Stimulated activated CD4-positive, alpha-beta T cell treated with anti-CD3 and anti-CD28 coated beads, Interleukin-4, amount 100 ng/mL, for 24 hours (primary cell): ENCODE measurements around the gene TMEM135.
A peak's percentile ranks its signal among the peaks of the same experiment; 100 is the strongest.
"Not testable (repeated sequence)": the region's sequence is repeated elsewhere in the genome, so short reads cannot be mapped to it uniquely, and the experiment has no call there.

Experiments used
- DNase-seq: peaks from one replicate; pipeline ENCODE4 v3.0.0-alpha.2; 2020

Gene TMEM135

DNA sequence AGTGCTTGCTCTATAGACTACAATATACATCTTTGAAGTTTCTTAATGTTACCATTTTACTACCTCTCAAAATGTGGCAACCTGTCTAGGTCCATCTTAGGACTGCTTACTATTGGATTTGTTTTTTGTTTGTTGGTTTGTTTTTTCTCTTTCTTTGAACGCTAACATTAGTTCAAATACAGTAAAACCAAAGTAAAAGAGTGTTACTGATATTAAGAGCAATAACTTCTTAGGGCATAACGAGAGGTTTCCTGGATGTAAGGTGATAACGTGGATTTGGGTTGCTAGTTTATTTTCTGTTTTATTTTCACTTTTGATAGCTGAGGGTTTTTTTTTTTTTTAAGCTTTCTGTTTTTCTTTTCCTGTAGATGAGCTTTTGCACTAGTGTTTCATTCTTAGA lies 43.6 kb downstream of the TMEM135 start:
- DNase-seq = no peak

GRCh38 chr11:87082590-87082989 lies 44.9 kb downstream of the TMEM135 start:
- no peak for DNase-seq

- DNase-seq = no peak
Observed at GRCh38 chr11:87083029-87083428, 45.3 kb downstream of the TMEM135 start.

- no peak for DNase-seq
Observed at GRCh38 chr11:87092159-87092558, 54.4 kb downstream of the TMEM135 start.

- no peak for DNase-seq
Observed at GRCh38 chr11:87092567-87092966, 54.8 kb downstream of the TMEM135 start.

DNA sequence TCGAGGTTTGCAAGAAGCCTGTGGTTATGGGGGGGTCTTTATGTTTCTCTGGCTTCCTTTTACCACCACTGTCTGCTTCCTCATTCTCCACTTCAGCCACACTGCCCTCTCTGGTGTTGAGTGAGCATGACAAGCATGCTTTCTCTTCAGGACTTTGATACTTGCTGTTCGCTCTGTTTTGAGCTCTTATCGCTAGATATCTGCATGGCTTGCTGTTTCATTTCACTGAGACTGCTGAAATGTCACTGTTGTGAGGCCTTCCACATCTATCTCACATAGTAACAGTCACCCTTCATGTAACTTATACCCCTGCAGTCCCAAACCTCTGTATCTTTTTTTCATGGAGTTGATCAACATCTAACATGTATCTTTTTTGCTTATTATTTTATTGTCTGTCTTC lies 59.8 kb downstream of the TMEM135 start:
- peak; percentile 27 for DNase-seq

DNA sequence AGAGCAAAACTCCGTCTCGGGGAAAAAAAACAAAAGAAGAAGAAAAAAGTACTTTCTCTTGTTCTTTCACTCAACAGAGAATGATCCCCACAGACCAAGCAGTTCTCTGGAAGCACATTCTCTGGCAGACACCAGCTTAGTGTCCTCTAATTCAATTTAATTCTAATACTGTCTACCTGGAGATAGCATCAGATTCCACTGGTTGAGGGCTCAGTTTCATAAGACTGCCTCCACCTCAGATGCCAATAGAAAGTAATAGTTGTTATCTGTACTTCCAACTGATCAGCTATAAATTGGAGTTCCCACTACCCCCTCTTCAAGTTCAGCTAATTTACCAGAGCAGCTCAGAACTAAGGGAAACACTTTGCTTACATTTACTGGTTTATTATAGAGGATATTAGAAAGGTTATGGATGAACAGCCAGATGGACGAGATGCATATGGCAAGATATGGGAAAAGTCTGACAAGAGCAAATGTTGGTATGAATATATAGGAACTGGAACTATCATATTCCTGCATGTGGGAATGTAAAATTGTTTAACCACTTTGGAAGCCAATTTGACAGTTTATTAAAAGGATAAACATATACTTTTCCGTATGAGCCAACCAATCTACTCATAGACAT lies 64.3 kb downstream of the TMEM135 start:
- no peak for DNase-seq

DNA sequence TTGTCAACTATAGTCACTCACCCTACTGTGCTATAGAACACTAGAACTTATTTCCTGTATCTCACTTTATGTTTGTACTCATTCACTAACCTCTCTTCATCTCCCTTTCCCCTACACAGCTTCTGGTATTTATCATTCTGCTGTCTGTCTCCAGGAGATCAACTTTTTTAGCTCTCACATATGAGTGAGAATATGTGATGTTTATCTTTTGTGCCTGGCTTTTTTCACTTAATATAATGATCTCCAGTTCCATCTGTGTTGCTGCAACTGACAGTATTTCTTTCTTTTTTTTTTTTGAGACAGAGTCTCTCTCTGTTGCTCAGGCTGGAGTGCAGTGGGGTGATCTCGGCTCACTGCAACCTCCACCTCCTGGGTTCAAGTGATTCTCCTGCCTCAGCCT lies 68.1 kb downstream of the TMEM135 start:
- not testable (repeated sequence) for DNase-seq

- DNase-seq = not testable (repeated sequence)
Observed at GRCh38 chr11:87107379-87107778, 69.6 kb downstream of the TMEM135 start.

GRCh38 chr11:87110443-87111131 lies 72.9 kb downstream of the TMEM135 start:
- DNase-seq = no peak

- no peak for DNase-seq
Observed at GRCh38 chr11:87114093-87114492, 76.4 kb downstream of the TMEM135 start.

GRCh38 chr11:87116185-87116584 lies 78.5 kb downstream of the TMEM135 start:
- DNase-seq = no peak

- no peak for DNase-seq
Observed at GRCh38 chr11:87120937-87121336, 83.2 kb downstream of the TMEM135 start.

DNA sequence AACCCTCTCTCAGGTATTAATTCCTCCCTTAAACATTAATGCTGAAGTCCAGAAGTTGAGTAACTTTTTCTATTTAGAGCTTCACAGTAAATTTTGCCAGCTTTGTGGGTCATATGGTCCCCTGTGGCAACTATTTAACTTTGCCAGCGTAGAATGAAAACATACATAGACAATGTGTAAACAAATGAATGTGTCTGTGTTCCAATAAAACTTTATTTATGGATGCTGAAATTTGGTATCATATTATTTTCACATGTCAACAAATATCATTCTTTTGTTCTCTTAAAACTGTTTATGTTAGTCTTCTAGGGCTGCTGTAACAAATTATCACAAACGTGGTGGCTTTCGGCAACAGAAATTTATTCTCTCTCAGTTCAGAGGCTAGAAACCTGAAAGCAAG lies 85.1 kb downstream of the TMEM135 start:
- no peak for DNase-seq

DNA sequence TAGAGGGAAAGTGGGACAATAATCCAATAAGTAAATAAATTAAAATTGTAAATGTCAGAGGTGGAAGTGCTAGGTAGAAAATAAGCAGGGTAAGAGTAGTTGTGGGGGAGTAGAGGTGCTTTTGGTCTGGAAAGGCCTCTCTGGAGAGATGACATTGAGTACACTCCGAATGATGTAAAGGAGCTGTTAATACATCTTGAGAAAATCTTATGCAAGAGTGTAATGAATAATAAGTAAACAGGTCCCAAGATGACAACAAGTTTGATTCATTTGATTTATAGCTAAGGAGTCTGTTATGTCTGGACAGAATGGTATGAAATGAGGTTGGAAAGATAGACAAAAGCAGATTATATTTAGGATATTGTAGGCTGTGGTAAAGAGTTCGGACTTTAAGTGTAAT lies 87.5 kb downstream of the TMEM135 start:
- no peak for DNase-seq

DNA sequence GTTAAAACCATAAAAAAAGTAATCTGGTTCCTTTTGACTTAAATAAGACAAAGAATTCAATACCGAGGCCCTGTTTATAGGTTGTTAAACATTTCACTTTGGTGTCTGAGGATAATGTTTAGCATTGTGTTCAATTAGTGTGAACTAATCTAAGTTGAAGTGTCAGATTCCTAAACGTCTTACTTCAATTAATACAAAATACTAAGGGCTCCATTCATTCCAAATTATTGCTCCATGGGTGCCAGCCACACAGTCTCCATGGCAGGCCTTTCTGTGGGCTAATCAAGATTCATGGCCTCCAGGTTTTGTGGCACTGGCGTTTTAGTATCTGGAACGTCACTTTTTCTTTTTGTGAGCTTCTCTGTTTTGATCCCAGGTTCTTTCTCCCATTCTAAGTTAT lies 89.4 kb downstream of the TMEM135 start:
- DNase-seq = no peak

DNA sequence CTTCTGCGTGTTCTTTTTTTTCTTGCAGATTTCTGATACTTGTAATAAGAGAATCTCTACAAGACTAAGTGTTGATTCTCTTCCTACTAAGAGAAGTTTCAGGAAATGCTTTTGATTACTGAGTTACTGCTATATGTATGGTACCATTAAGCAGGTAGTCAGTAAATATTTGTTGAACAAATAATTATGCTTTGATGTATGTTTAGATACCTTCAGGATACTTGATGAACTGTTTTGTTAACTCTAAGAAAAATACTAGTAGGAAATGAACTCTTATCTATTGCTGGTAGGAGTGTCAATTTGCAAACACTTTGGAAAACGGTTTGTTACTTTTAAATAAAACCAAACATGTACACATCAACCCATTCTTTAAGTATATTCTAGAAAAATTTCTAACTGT lies 90.6 kb downstream of the TMEM135 start:
- no peak for DNase-seq

GRCh38 chr11:87134524-87135106 lies 96.9 kb downstream of the TMEM135 start:
- DNase-seq = no peak

- DNase-seq = no peak
Observed at GRCh38 chr11:87136236-87136635, 98.5 kb downstream of the TMEM135 start.

- no peak for DNase-seq
Observed at GRCh38 chr11:87137711-87138110, 100.0 kb downstream of the TMEM135 start.

DNA sequence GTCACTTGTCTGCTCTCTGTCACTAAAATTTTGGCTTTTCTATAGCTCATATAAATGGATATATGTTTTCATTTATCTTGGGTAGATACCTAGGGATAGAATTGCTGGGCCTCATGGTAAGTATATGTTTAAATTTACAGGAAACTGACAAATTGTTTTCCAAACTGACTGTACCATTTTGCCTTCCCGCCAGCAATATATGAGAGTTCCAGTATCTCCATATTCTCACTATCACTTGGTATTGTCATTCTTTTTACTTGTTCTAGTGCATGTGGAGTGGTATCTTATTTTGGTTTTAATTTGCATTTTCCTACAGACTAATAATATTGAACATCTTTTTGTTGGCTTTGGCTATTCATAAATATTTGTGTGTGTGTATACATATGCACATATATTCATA lies 101.7 kb downstream of the TMEM135 start:
- DNase-seq = no peak

GRCh38 chr11:87141322-87141721 lies 103.6 kb downstream of the TMEM135 start:
- DNase-seq = no peak

DNA sequence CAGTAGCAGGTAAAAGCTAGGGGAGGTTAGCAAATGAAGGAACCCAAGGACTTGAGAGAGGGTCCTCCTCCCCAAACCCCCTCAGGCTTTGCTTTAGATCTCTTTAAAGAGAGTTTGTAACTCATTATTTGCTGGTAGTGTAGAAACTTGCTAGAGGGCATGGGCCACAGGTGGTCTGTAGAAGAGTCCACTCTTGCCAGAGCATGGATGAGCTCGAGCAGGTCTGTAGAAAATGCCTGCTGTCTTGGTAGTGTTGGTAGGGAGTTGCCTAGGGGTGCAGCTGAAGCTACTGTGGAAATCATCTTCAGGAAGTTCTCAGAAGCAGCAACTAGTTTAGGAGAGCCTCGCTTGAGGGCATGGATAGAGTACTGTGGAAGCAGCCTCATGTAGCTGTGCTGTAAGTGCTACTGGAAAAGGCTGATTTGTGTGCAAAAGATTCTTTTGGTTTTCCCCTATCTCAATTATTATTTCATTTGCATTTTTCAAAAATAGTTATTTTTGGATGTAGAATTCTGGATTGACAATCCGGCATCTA lies 104.3 kb downstream of the TMEM135 start:
- no peak for DNase-seq

DNA sequence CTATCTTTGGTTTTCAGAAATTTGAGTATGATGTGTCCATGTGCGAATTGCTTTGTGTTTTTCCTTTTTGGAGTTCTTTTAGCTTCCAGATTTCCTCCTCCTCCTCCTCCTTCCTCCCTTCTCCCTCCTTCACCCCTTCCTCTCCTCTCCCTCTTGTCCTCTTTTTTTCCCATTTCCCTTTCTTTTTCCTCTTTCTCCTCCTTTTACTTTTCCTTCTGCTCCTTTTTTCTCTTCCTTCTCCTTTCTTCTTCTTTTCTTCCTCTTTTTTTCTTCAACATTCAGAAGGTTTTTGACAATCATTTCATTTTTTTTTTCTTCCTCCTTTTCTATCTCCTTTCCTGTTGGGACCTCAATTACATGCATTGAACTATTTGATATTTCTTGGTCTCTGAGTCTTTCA lies 104.9 kb downstream of the TMEM135 start:
- no peak for DNase-seq
